GM20431 (cell line): ENCODE measurements around the gene OR51B4.
"Not testable (repeated sequence)": the region's sequence is repeated elsewhere in the genome, so short reads cannot be mapped to it uniquely, and the experiment has no call there.

Source experiments
- in situ Hi-C: fragments of 300-500 bp; cut with MseI, MboI; formaldehyde crosslinking; loops from one replicate; pipeline ENCODE4 v1.15.0; 2020; ENCODE audit warnings: low sequenced_read_pairs; ENCODE audit not compliant: unreplicated experiment

Gene OR51B4

GRCh38 chr11:5297721-5298323 lies 3.9 kb downstream of the OR51B4 start:
- in situ Hi-C loops = no loop called here

- in situ Hi-C loops = not testable (repeated sequence)
These were observed 7.3 kb downstream of the OR51B4 start for GRCh38 chr11:5294342-5294995.

DNA sequence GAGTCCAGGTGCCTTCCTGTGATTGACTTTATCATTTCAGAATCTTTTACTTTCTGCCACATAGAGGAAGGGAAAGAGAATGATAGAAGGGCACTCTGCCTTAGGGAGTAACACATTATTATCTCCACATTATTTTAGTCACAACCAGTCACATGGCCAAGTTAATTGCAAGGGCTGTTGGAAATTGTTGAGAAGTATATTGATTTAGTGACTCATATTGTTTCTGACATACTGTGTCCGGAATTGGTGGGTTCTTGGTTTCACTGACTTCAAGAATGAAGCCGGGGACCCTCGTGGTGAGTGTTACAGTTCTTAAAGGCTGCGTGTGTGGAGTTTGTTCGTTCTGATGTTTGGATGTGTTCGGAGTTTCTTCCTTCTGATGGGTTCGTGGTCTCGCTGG lies 8.7 kb downstream of the OR51B4 start:
- in situ Hi-C loops = no loop called here

DNA sequence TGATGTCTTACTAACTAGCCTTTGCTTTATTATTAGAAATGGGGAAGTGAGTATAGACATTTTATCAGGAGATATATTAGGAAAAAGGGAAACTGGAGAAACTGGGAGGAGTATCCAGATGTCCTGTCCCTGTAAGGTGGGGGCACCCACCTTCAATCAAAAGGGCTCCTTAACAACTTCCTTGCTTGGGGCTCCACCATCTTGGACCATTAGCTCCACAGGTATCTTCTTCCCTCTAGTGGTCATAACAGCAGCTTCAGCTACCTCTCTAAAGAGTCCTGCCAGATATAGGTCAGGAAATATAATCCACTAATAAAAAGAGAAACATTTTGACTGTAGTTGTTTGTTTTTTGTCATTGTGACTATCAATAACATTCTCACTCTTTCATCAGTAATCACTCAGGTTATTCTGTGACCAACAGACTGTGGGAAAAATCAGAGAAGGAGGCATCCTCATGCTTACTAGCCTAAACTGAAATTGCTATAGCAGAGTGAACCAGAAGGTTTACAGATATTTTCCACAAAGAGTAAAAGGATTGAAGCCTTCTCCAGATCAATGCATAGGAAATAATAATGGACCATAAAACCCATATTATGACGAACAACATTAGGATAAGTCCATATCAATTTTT lies 10.4 kb downstream of the OR51B4 start:
- in situ Hi-C loops = no loop called here

DNA sequence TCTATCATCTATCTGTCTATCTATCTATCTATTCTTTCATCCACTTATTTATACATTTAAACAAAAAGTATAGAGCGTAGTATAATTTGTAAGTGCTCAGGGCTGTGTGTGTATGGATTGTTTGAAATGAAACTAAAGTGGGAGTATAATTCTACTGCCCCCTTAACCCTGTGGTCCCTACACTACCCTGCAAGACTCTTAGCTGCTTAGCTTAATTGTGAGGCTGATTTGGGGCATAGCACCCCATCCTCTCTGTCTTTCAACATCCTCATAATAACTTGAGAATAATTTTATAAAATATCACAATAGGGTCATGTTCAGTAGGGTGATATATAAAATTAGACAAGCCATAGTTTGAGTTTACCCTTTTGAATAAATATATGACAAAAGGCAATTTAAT lies 11.6 kb downstream of the OR51B4 start:
- in situ Hi-C loops = no loop called here

GRCh38 chr11:5289696-5290095 lies 12.1 kb downstream of the OR51B4 start:
- in situ Hi-C loops = no loop called here

DNA sequence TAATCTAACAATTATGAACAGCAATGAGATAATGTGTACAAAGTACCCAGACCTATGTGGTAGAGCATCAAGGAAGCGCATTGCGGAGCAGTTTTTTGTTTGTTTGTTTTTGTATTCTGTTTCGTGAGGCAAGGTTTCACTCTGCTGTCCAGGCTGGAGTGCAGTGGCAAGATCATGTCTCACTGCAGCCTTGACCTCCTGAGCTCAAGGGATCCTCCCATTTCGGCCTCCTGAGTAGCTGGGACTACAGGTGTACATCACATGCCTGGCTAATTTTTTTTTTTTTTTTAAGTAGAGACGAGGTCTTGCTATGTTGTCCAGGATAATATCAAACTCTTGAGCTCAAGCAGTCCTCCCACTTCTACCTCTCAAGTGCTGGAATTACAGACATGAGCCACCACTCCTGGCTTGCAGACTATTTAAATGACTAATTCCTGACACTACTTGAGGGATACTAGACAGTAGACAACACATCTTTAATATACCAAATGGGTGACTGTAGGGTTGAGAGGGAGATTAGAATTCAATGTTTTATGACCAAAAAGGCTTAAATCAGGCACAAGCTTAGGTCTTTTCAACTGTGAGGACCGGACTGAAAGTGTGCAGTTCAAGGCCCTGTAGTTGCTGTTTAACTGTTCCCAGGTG lies 12.7 kb downstream of the OR51B4 start:
- in situ Hi-C loops = no loop called here

GRCh38 chr11:5288108-5288905 lies 13.4 kb downstream of the OR51B4 start:
- in situ Hi-C loops = no loop called here

DNA sequence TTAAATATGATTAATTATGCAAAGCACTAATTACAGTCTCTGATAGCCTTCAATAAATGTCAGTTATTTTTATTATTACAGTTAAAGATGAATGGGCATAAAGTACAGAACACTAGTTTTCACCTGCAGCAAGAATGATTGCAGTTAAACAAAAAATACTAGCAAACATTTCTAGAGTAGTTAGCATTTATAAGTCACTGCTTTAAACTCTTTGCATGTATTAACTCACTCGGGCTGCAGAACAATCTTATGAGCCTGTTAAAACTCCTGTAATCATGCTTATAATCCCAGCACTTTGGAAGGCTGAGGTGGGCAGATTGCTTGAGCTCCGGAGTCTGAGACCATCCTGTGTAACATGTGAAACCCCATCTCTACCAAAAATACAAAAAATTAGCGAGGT lies 14.8 kb downstream of the OR51B4 start:
- in situ Hi-C loops = no loop called here

DNA sequence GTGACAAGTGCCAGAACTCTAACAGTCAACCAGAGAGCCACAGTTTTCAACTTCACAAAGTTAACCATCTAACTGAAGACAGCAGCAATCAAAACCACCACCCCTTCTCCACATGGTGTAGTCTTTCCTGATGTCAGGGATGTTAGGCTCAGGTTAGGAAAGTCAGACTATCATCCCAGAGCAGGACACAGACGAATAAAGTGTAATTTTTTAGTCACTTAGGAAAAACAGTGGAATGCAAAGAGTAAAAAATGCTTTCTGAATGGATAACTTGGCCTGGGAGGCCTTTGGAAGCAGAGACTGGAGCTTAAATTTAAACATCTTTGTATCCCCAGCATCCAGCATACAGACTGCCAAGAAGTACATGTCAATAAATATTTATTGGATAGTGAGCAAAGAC lies 15.4 kb downstream of the OR51B4 start:
- in situ Hi-C loops = no loop called here

DNA sequence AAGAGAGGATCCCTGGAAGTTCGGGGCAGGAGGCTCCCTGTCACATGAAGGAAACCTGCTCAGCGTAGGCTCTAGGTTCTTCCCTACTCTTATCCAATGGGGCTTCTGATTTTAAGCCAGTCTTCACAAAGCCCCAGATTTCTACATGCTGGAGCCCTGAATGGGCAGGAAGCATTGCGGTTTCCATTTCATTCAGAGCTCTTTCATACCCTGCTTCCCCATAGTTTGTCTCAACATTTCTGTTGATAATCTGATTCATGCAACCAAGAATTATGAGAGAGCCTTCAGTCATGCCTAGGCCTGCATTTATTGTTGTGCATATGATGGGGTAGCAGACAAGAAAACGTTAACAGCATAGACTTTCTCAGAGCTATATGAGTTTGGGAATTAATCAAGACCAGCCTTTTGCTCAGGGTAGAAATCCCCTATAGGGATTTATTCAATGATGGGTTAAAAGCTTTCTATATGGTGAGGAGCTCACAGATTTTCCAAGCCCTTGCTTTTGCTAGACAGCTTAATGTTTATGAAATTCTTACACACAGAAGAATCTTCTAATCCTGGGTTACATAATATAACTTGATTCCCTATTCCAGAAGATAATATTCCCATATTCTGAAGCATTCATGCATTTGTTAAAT lies 15.9 kb downstream of the OR51B4 start:
- in situ Hi-C loops = no loop called here

- in situ Hi-C loops = no loop called here
These were observed 17.1 kb downstream of the OR51B4 start for GRCh38 chr11:5284637-5285036.

DNA sequence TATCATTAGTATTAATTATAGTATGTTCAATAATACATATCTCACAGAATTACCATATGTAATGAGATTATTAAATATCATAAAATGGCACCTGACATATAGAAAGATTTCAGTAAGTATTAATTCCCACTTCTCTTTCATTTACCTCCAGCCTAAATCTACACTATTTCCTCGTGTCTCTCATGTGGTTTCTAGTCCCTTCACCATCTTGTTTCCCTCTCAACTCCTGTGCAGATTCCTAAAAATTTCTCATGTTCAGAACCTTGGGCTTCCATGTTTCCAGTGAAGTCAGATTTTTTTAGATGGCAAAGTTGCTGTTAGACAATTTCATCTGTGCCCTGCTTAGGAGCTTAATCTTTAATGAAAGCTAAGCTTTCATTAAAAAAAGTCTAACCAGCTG lies 17.9 kb downstream of the OR51B4 start:
- in situ Hi-C loops = no loop called here

DNA sequence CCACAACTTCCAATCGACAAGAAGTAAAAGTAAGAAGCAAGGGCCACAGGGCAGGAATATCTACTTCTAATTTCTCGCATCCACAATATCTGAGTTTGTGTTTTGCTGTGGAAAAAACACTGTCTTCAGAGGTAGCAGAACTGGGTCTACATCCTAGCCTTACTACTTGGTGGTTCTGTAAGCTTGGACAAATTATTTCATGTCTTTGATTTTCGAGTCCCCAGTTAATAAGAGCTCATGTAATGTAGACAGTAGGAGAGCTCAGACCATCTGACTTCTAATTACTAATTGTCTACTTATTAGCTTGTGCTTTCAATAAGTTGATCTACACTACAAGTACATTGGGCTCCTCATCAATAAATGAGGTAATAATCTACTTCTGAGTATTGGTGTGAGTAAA lies 18.7 kb downstream of the OR51B4 start:
- in situ Hi-C loops = no loop called here

GRCh38 chr11:5282628-5283027 lies 19.1 kb downstream of the OR51B4 start:
- in situ Hi-C loops = no loop called here

GRCh38 chr11:5281596-5281995 lies 20.1 kb downstream of the OR51B4 start:
- in situ Hi-C loops = no loop called here

GRCh38 chr11:5280582-5281102 lies 21.1 kb downstream of the OR51B4 start:
- in situ Hi-C loops = no loop called here

- in situ Hi-C loops = no loop called here
These were observed 22.2 kb downstream of the OR51B4 start for GRCh38 chr11:5279471-5280090.

DNA sequence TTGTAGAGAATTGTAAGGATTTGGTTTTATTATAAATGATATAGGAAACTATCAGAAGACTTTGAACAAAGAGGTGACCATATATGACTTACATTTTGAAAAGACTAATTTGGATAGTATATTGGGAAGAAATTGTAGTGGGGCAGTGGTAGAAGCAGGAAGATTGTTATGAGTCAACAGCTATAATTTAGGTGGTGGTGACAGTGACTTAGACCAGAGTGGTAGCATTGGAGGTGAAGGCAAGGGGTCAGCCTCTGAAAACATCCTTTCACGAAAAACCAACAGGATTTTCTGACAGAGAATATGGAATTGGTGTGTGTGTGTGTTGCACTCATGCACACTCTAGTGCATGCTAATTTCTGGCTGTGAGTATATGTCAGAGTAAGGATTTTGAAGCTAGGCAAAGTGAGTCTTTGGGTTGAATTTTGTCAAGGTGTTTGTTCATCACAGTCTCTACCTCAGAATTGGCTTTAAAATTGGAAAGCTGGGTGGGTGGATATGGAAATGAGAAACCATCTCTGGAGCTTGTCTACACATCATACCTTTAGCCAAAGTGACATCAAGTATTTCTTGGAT lies 23.9 kb downstream of the OR51B4 start:
- in situ Hi-C loops = no loop called here
